ENCODE results near the gene RAD51C.

Gene RAD51C

GRCh38 chr17:58692239-58693055 is at the start of gene RAD51C:
Gene RAD51C (plus strand): TSS chr17:58692602. CDS start chr17:58692644, 42 bp downstream.
- TF ChIP-seq, protein P1, sequence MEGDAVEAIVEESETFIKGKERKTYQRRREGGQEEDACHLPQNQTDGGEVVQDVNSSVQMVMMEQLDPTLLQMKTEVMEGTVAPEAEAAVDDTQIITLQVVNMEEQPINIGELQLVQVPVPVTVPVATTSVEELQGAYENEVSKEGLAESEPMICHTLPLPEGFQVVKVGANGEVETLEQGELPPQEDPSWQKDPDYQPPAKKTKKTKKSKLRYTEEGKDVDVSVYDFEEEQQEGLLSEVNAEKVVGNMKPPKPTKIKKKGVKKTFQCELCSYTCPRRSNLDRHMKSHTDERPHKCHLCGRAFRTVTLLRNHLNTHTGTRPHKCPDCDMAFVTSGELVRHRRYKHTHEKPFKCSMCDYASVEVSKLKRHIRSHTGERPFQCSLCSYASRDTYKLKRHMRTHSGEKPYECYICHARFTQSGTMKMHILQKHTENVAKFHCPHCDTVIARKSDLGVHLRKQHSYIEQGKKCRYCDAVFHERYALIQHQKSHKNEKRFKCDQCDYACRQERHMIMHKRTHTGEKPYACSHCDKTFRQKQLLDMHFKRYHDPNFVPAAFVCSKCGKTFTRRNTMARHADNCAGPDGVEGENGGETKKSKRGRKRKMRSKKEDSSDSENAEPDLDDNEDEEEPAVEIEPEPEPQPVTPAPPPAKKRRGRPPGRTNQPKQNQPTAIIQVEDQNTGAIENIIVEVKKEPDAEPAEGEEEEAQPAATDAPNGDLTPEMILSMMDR (IDR thresholded peaks at IDR 0.05) = no peak

- TF ChIP-seq, protein P1 (IDR thresholded peaks at IDR 0.05) = no peak
Observed at GRCh38 chr17:58643147-58643546, 49.3 kb upstream of the RAD51C start.

DNA sequence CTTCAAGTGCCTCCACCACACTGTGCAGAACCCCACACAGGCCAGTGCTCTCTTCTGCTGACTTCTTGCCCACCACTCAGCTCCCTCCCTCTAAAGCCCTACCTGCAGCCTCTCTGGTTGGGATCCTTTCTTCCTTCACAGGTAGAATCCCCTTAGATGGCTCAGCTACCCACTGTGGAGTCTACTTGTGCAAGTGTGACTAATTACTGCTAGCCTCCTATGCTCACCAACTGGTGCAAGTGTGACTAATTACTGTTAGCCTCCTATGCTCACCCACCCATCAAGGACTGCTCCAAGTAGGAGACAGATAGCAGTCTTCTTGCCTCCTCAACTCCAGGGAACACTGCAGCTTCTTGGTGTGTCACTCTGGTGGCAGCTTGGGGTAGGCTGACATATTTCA is 44.2 kb upstream of the RAD51C start:
- TF ChIP-seq, protein P1 (IDR thresholded peaks at IDR 0.05) = no peak

GRCh38 chr17:58658804-58659713 is 33.3 kb upstream of the RAD51C start:
- TF ChIP-seq, protein P1 (IDR thresholded peaks at IDR 0.05) = no peak

DNA sequence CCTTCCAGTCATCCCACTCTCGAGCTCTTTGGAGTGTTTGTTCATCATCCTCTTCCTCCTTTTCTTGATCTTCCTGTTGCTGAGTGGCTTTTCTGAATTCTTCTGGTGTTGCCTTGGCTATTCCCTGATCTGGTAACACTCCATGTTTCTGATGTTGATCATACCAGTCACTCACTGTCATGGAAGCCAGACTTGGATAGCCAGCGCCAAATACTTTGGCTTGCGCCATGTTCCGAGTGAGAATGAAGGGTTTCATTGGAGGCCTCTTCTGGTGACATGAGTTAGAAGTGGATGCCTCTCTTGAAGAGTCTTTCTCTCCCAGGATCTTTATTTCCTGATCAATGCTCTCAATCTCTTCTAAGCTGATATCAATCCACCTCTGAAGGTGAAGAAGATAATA is 31.8 kb upstream of the RAD51C start:
- TF ChIP-seq, protein P1 (IDR thresholded peaks at IDR 0.05) = no peak

DNA sequence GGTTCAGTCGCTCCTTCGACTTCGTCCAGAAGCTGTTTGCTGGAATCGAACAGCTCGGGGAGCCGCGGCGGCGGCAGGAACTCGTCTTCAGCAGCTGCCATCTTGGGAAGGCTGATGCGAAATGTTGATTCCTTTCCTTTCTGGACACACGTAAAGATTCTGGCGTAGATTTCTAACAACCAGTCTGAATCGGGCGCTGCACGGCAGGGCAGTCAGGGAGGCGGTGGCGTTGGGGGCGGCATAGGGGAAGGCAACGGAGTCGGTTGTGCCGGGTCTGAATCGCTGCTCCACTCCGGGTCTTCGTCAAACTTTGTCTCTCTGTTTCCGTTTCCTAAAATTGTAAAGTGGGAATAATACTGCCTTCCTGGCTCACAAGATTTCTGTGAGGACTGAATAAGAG is 30.9 kb upstream of the RAD51C start:
- TF ChIP-seq, protein P1 (IDR thresholded peaks at IDR 0.05) = no peak

- TF ChIP-seq, protein P1 (IDR thresholded peaks at IDR 0.05) = no peak
Observed at GRCh38 chr17:58664302-58664701, 28.1 kb upstream of the RAD51C start.

Measured in LNCAP (cell line).